Activated CD8-positive, alpha-beta memory T cell treated with anti-CD3 and anti-CD28 coated beads, Interleukin-2, amount 10 ng/mL, durations not matched to agents 7 days and 5 days (primary cell): ENCODE results near the gene NRF1. TPM values are rescaled to one million over a fixed set of nuclear protein-coding genes. Genes with fewer than 3 reads are reported as not detected.
"Not testable (repeated sequence)": the region's sequence is repeated elsewhere in the genome, so short reads cannot be mapped to it uniquely, and the experiment has no call there.

Source experiments
- ATAC-seq: fragments of 150-1000 bp; cut with Tn5 transposase; one replicate; pipeline ENCODE4 v1.10.0; 2021; ENCODE audit warnings: moderate library complexity
- CTCF ChIA-PET: fragments of 350-600 bp; sonication (Branson Sonifier 250); formaldehyde crosslinking; loops from one replicate; lab custom pipeline; 2021; ENCODE audit warnings: antibody characterized with exemption; lab: Charles Lee
- DNase-seq: peaks from one replicate; pipeline ENCODE4 v3.0.0-alpha.2; 2020
- H3K27ac Mint-ChIP-seq: one replicate; pipeline ENCODE4 v1.8.0; 2021; ENCODE audit warnings: mild to moderate bottlenecking, mixed read lengths
- H3K27me3 Mint-ChIP-seq: one replicate; pipeline ENCODE4 v1.8.0; 2021; ENCODE audit warnings: mixed read lengths
- H3K36me3 Mint-ChIP-seq: one replicate; pipeline ENCODE4 v1.8.0; 2021; ENCODE audit warnings: mild to moderate bottlenecking, mixed read lengths
- H3K4me1 Mint-ChIP-seq: one replicate; pipeline ENCODE4 v1.8.0; 2021; ENCODE audit warnings: mixed read lengths
- H3K4me3 Mint-ChIP-seq: one replicate; pipeline ENCODE4 v1.8.0; 2021; ENCODE audit warnings: mild to moderate bottlenecking, moderate library complexity, mixed read lengths
- H3K9me3 Mint-ChIP-seq: one replicate; pipeline ENCODE4 v1.8.0; 2022; ENCODE audit warnings: low read depth, mixed read lengths
- total RNA-seq, 2 experiments: library from RNA; stranded (reverse); gene quantifications; one replicate each; pipeline ENCODE4 v1.2.3, GENCODE V29; 2021

NRF1 gene
- total RNA-seq, 2 experiments from 2014 or later: 26.4 to 29.5 TPM

DNA sequence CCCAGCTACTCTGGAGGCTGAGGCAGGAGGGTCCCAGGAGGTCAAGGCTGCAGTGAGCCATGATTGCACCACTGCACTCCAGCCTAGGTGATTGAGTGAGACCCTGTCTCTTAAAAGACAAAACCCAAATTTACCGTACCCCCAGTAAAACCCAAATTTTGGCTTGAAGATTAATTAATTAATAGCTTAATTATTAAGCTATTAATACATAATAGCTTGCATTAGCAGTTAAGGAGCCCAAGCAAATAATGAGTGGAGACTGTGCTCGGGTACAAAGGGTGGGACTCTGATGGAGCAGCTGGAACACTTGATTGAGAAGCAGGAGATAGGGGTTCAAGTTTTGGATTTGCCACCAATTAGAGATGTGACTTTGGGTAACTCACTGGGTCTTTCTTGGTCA, 28.9 kb downstream of the NRF1 start:
- Mint-ChIP-seq H3K36me3 (no peaks in the 10 kb centered on the region), H3K27me3 (no peaks in the 10 kb centered on the region), H3K4me3 (no peak overlapping the region), H3K9me3 (no peaks in the 10 kb centered on the region), H3K4me1 (peaks cover 20% of the 10 kb centered on the region), H3K27ac (no peak overlapping the region)
- no peak for ATAC-seq
- CTCF ChIA-PET: interaction anchor here (1.3 to 1.9 kb wide), 3 partner anchors 27 to 297 kb away, joined by 3 to 10 read pairs (median 5); no protein-coding TSS in a partner anchor
- DNase-seq: no peak

- no peaks in the 10 kb centered on the region for H3K27me3 Mint-ChIP-seq
- peaks cover 5% of the 10 kb centered on the region for H3K36me3 Mint-ChIP-seq
- H3K4me1 Mint-ChIP-seq: peaks cover 10% of the 10 kb centered on the region
- no peaks in the 10 kb centered on the region for H3K9me3 Mint-ChIP-seq
- no peak overlapping the region for H3K27ac Mint-ChIP-seq
- ATAC-seq (no peak), DNase-seq (no peak)
- CTCF ChIA-PET: interaction anchor here (1.2 to 1.3 kb wide), 3 partner anchors 8 to 423 kb away, joined by 3 to 4 read pairs (median 4); no protein-coding TSS in a partner anchor
- H3K4me3 Mint-ChIP-seq: no peak overlapping the region
Observed at GRCh38 chr7:129642871-129643549, 31.5 kb downstream of the NRF1 start.

- H3K36me3 Mint-ChIP-seq: peaks cover 8% of the 10 kb centered on the region
- H3K4me3 Mint-ChIP-seq: no peak overlapping the region
- peaks cover 6% of the 10 kb centered on the region for H3K4me1 Mint-ChIP-seq
- no peaks in the 10 kb centered on the region for H3K27me3 Mint-ChIP-seq
- no peaks in the 10 kb centered on the region for H3K9me3 Mint-ChIP-seq
- CTCF ChIA-PET: interaction anchor here (1.0 to 1.3 kb wide), 4 partner anchors 9 to 422 kb away, joined by 3 to 4 read pairs (median 4); no protein-coding TSS in a partner anchor
- ATAC-seq (no peak), DNase-seq (no peak)
- H3K27ac Mint-ChIP-seq: no peak overlapping the region
Observed at GRCh38 chr7:129643550-129644170, 32.1 kb downstream of the NRF1 start.

DNA sequence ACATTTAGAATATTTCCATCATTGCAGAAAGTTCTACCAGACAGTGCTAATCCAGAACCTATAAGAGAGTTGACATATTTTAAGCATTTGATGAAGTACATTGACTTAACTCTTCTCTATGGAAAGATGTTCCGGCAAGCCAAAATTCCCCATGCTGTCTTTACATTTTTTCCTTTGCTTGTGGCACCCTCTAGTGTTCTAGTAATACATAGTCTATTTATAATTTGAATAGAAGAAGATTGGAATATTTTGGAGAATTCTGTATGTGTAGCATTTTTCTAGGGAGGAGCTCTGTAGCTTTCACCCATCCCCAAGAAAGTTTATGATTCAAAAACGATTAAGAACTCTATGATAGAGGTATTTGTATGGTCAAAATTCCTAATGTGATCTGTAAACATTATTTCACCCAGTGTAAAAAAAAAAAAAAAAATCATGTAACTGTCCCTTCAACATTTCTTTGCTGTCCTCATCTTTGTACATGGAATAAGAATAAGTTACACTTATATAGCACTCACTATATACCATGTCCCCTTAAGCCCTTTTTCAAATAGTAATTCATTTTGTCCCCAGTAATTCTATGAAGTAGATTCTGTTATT, 33.2 kb downstream of the NRF1 start:
- CTCF ChIA-PET: interaction anchor here (0.8 to 1.0 kb wide), 2 partner anchors 11 to 286 kb away, joined by 3 read pairs; no protein-coding TSS in a partner anchor
- Mint-ChIP-seq H3K27me3 (no peaks in the 10 kb centered on the region), H3K4me3 (no peak overlapping the region), H3K27ac (no peak overlapping the region), H3K4me1 (peaks cover 13% of the 10 kb centered on the region), H3K36me3 (peaks cover 8% of the 10 kb centered on the region), H3K9me3 (no peaks in the 10 kb centered on the region)
- ATAC-seq: no peak
- no peak for DNase-seq

- Mint-ChIP-seq H3K4me1 (peaks cover 17% of the 10 kb centered on the region), H3K27me3 (no peaks in the 10 kb centered on the region), H3K27ac (no peak overlapping the region), H3K36me3 (peaks cover 8% of the 10 kb centered on the region), H3K9me3 (no peaks in the 10 kb centered on the region), H3K4me3 (no peak overlapping the region)
- CTCF ChIA-PET: interaction anchor here (2.0 kb wide), 1 partner anchor 12 kb away, joined by 5 read pairs; no protein-coding TSS in a partner anchor
- DNase-seq: no peak
- ATAC-seq: no peak
Observed at GRCh38 chr7:129646369-129647021, 35.0 kb downstream of the NRF1 start.

GRCh38 chr7:129649128-129649690, 37.7 kb downstream of the NRF1 start:
- Mint-ChIP-seq H3K36me3 (peaks cover 16% of the 10 kb centered on the region), H3K27me3 (no peaks in the 10 kb centered on the region), H3K4me3 (no peak overlapping the region), H3K9me3 (no peaks in the 10 kb centered on the region), H3K4me1 (peaks cover 19% of the 10 kb centered on the region), H3K27ac (no peak overlapping the region)
- DNase-seq (no peak), ATAC-seq (no peak)
- CTCF ChIA-PET: interaction anchor here (0.6 to 1.7 kb wide), 3 partner anchors 25 to 361 kb away, joined by 3 to 6 read pairs (median 3); partner anchors contain the start of gene NRF1

DNA sequence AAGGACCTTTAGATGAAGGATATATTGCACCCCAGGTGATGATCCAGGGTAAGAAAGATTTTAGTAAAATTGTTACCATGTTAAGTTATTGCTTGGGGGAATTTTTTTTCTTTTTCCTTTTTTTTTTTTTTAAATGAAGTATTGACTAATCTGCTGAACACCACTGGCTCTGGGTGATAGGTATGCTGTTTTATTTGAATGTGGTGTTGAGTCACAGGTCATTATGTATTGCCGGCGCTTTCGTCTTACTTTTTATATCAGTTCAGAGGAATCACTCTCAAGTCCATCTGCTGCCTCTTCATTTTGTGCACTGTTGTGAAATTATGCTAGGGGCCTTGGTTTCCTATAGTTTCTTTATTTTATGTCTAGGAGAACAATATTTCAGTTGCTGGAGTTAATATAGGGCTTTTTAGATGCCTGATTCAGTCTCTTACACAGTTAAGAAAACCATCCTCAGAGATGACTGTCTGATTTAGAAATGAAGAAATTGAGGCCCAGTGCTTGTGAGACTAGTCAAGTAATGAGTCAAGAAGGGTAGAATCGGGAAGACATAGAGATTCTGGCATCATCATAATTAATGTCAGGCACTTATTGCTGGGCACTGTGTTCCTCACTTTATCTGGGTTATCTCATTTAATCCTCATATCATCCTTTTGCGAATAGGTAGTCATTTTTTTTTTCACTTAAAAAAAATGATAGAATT, 38.7 kb downstream of the NRF1 start:
- no peak for ATAC-seq
- Mint-ChIP-seq H3K36me3 (peaks cover 21% of the 10 kb centered on the region), H3K9me3 (no peaks in the 10 kb centered on the region), H3K27ac (no peak overlapping the region), H3K4me1 (peaks cover 19% of the 10 kb centered on the region), H3K4me3 (no peak overlapping the region), H3K27me3 (no peaks in the 10 kb centered on the region)
- no peak for DNase-seq
- CTCF ChIA-PET: interaction anchor here (0.6 kb wide), 1 partner anchor 360 kb away, joined by 3 read pairs; no protein-coding TSS in a partner anchor

- peaks cover 17% of the 10 kb centered on the region for H3K4me1 Mint-ChIP-seq
- H3K4me3 Mint-ChIP-seq: no peak overlapping the region
- DNase-seq (no peak), ATAC-seq (no peak)
- no peak overlapping the region for H3K27ac Mint-ChIP-seq
- CTCF ChIA-PET: no interaction called here
- H3K27me3 Mint-ChIP-seq: no peaks in the 10 kb centered on the region
- peaks cover 25% of the 10 kb centered on the region for H3K36me3 Mint-ChIP-seq
- no peaks in the 10 kb centered on the region for H3K9me3 Mint-ChIP-seq
Observed at GRCh38 chr7:129652914-129653313, 41.4 kb downstream of the NRF1 start.

DNA sequence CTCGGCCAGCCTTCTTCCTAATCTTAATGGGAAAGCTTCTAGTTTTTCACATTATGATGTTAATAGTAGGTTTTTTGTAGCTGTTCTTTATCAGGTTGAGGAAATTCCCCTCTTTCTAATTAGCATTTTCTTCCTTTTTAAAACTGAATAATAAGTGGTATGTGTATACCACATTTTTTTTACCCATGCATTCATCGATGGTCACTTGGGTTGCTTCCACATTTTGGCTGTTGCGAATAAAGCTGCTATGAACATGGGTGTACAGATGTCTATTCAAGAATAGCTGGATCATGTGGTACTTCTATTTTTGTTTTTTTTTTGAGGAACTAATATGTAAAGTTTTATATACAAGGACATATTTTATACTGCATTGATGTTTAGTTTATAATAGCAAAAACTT, 44.3 kb downstream of the NRF1 start:
- CTCF ChIA-PET: interaction anchor here (0.5 to 1.6 kb wide), 3 partner anchors 9 to 263 kb away, joined by 3 to 4 read pairs (median 3); no protein-coding TSS in a partner anchor
- Mint-ChIP-seq H3K27me3 (no peaks in the 10 kb centered on the region), H3K9me3 (peaks cover 4% of the 10 kb centered on the region), H3K36me3 (peaks cover 47% of the 10 kb centered on the region), H3K4me1 (peaks cover 2% of the 10 kb centered on the region), H3K4me3 (no peak overlapping the region), H3K27ac (no peak overlapping the region)
- ATAC-seq (no peak), DNase-seq (no peak)

DNA sequence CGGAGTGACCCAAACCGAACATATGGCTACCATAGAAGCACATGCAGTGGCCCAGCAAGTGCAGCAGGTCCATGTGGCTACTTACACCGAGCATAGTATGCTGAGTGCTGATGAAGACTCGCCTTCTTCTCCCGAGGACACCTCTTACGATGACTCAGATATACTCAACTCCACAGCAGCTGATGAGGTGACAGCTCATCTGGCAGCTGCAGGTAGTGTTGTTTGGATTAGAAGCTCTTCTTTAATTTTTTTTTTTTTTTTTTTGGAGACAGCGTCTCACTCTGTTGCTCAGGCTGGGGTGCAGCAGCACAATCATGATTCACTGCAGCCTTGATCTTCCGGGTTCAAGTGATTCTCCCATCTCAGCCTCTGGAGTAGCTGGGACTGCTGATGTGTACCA, 45.8 kb downstream of the NRF1 start:
- Mint-ChIP-seq H3K9me3 (peaks cover 17% of the 10 kb centered on the region), H3K4me3 (no peak overlapping the region), H3K27ac (no peak overlapping the region), H3K27me3 (no peaks in the 10 kb centered on the region), H3K4me1 (peaks cover 2% of the 10 kb centered on the region), H3K36me3 (peaks cover 57% of the 10 kb centered on the region)
- CTCF ChIA-PET: interaction anchor here (1.0 to 1.2 kb wide), 2 partner anchors 46 to 174 kb away, joined by 3 read pairs; no protein-coding TSS in a partner anchor
- DNase-seq (no peak), ATAC-seq (no peak)

- CTCF ChIA-PET: interaction anchor here (1.6 kb wide), 1 partner anchor 166 kb away, joined by 6 read pairs; no protein-coding TSS in a partner anchor
- Mint-ChIP-seq H3K36me3 (peaks cover 59% of the 10 kb centered on the region), H3K9me3 (peaks cover 18% of the 10 kb centered on the region)
- not testable (repeated sequence) for H3K4me1 Mint-ChIP-seq, H3K4me3 Mint-ChIP-seq, DNase-seq, H3K27me3 Mint-ChIP-seq, ATAC-seq, H3K27ac Mint-ChIP-seq
Observed at GRCh38 chr7:129659907-129660306, 48.4 kb downstream of the NRF1 start.

DNA sequence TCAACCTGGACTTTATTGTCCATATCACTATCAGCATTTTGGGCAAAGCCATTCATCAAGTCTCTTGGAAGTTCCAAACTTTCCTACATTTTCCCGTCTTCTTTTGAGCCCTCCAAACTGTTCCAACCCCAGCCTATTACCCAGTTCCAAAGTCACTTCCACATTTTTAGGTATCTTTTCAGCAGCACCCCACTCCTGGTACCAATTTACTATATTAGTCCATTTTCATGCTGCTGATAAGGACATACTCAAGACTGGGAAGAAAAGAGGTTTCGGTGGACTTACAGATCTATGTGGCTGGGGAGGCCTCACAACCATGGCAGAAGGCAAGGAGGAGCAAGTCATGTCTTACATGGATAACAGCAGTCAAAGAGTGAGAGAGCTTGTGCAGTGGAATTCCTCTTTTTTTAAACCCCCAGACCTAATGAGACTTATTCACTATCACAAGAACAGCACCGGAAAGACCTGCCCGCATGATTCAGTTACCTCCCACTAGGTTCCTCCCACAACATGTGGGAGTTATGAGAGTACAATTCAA, 50.2 kb downstream of the NRF1 start:
- CTCF ChIA-PET: no interaction called here
- H3K27ac Mint-ChIP-seq: no peak overlapping the region
- no peak for DNase-seq
- ATAC-seq: no peak
- peaks cover 58% of the 10 kb centered on the region for H3K36me3 Mint-ChIP-seq
- H3K4me3 Mint-ChIP-seq: no peak overlapping the region
- H3K27me3 Mint-ChIP-seq: no peaks in the 10 kb centered on the region
- peaks cover 18% of the 10 kb centered on the region for H3K9me3 Mint-ChIP-seq
- no peaks in the 10 kb centered on the region for H3K4me1 Mint-ChIP-seq
